HEK293 (cell line): ENCODE measurements around the gene PCDHB7.
A peak's percentile ranks its signal among the peaks of the same experiment; 100 is the strongest.

ENCODE experiments used
- CTCF ChIA-PET: fragments of 350-600 bp; formaldehyde crosslinking; extraction: SDS; loops from one replicate; lab custom pipeline; 2021; ENCODE audit warnings: antibody characterized with exemption; lab: Yijun Ruan, JAX
- POLR2A ChIA-PET: fragments of 300-600 bp; formaldehyde crosslinking; extraction: SDS; loops from one replicate; lab custom pipeline; 2020; ENCODE audit warnings: antibody characterized with exemption, inconsistent platforms; lab: Yijun Ruan, JAX
- H3K27ac ChIP-seq: fragments of 200-500 bp; sonication (Bioruptor generic); 2 replicates; pipeline ENCODE4 v1.5.1; 2014; ENCODE audit warnings: low read depth, low read length, control low read depth, inconsistent platforms; ENCODE audit errors: extremely low read depth
- H3K36me3 ChIP-seq, 2 experiments: fragments of 200-500 bp in 1 of 2; sonication (Bioruptor generic) in 1 of 2; 1 replicate in 1 of 2; 2 replicates in 1 of 2; pipeline ENCODE4 v1.5.1; 2014 to 2017; ENCODE audit warnings: inconsistent platforms in 2 of 2, low read length in 2 of 2; ENCODE audit not compliant: control insufficient read depth in 2 of 2, insufficient read depth in 1 of 2
- H3K4me1 ChIP-seq: fragments of 200-500 bp; sonication (Bioruptor generic); 2 replicates; pipeline ENCODE4 v1.5.1; 2014; ENCODE audit warnings: mild to moderate bottlenecking, low read length, inconsistent platforms; ENCODE audit not compliant: control insufficient read depth, insufficient read depth
- H3K4me3 ChIP-seq: 2 replicates; pipeline ENCODE4 v1.5.1; 2011; ENCODE audit warnings: low read depth, mild to moderate bottlenecking, control low read depth, low read length, moderate library complexity
- H3K9me3 ChIP-seq: fragments of 200-500 bp; sonication (Bioruptor generic); 2 replicates; pipeline ENCODE4 v1.5.1; 2014; ENCODE audit warnings: low read depth, low read length, inconsistent platforms; ENCODE audit not compliant: control insufficient read depth, insufficient read depth
- CTCF ChIP-seq: fragments of 450-650 bp; formaldehyde crosslinking; IDR thresholded peaks from 2 replicates; pipeline ENCODE4 v1.5.1; 2016; ENCODE audit warnings: missing biosample characterization, missing genetic modification characterization
- KLF16 ChIP-seq: fragments of 450-650 bp; formaldehyde crosslinking; IDR thresholded peaks from 2 replicates; pipeline ENCODE4 v1.5.1; 2017; ENCODE audit warnings: missing biosample characterization, missing genetic modification characterization
- MEIS1 ChIP-seq: sonication (generic); formaldehyde crosslinking; IDR thresholded peaks from 2 replicates; pipeline ENCODE4 v1.8.1; 2022; ENCODE audit warnings: missing genetic modification reagents, mild to moderate bottlenecking, borderline replicate concordance
- REST ChIP-seq: fragments of 450-650 bp; formaldehyde crosslinking; IDR thresholded peaks from 2 replicates; pipeline ENCODE4 v1.5.1; 2016; ENCODE audit warnings: missing biosample characterization, missing genetic modification characterization
- ZNF121 ChIP-seq: fragments of 450-650 bp; formaldehyde crosslinking; IDR thresholded peaks from 2 replicates; pipeline ENCODE4 v1.5.1; 2016; ENCODE audit warnings: missing biosample characterization, missing genetic modification characterization
- ZNF214 ChIP-seq: fragments of 450-650 bp; formaldehyde crosslinking; IDR thresholded peaks from 2 replicates; pipeline ENCODE4 v1.5.1; 2017; ENCODE audit warnings: missing biosample characterization, mild to moderate bottlenecking, missing genetic modification characterization, borderline replicate concordance
- ZNF248 ChIP-seq: fragments of 450-650 bp; formaldehyde crosslinking; IDR thresholded peaks from 2 replicates; pipeline ENCODE4 v1.5.1; 2017; ENCODE audit warnings: missing biosample characterization, missing genetic modification characterization
- ZNF335 ChIP-seq: fragments of 450-650 bp; formaldehyde crosslinking; conservative IDR thresholded peaks from 2 replicates; pipeline ENCODE4 v1.5.1; 2016; ENCODE audit warnings: missing biosample characterization, missing genetic modification characterization
- ZNF366 ChIP-seq: fragments of 450-650 bp; formaldehyde crosslinking; conservative IDR thresholded peaks from 2 replicates; pipeline ENCODE4 v1.5.1; 2016; ENCODE audit warnings: missing biosample characterization, missing genetic modification characterization
- ZNF404 ChIP-seq: fragments of 450-650 bp; formaldehyde crosslinking; IDR thresholded peaks from 2 replicates; pipeline ENCODE4 v1.5.1; 2017; ENCODE audit warnings: missing biosample characterization, missing genetic modification characterization
- ZNF426 ChIP-seq: fragments of 450-650 bp; formaldehyde crosslinking; IDR thresholded peaks from 2 replicates; pipeline ENCODE4 v1.5.1; 2017; ENCODE audit warnings: missing biosample characterization, missing genetic modification characterization, mild to moderate bottlenecking, inconsistent platforms, moderate library complexity
- ZNF48 ChIP-seq: fragments of 450-650 bp; formaldehyde crosslinking; IDR thresholded peaks from 2 replicates; pipeline ENCODE4 v1.5.1; 2016; ENCODE audit warnings: missing biosample characterization, missing genetic modification characterization
- ZNF548 ChIP-seq: fragments of 450-650 bp; formaldehyde crosslinking; IDR thresholded peaks from 2 replicates; pipeline ENCODE4 v1.5.1; 2016; ENCODE audit warnings: missing biosample characterization, missing genetic modification characterization
- ZNF600 ChIP-seq: fragments of 450-650 bp; formaldehyde crosslinking; IDR thresholded peaks from 2 replicates; pipeline ENCODE4 v1.5.1; 2016; ENCODE audit warnings: missing biosample characterization, missing genetic modification characterization
- ZNF623 ChIP-seq: fragments of 450-650 bp; formaldehyde crosslinking; IDR thresholded peaks from 2 replicates; pipeline ENCODE4 v1.5.1; 2016; ENCODE audit warnings: missing biosample characterization, missing genetic modification characterization
- ZNF654 ChIP-seq: fragments of 450-650 bp; formaldehyde crosslinking; IDR thresholded peaks from 2 replicates; pipeline ENCODE4 v1.5.1; 2016; ENCODE audit warnings: low read depth, missing biosample characterization, missing genetic modification characterization
- ZNF677 ChIP-seq: fragments of 450-650 bp; IDR thresholded peaks from 2 replicates; pipeline ENCODE4 v1.5.0; 2018; ENCODE audit warnings: missing biosample characterization, mild to moderate bottlenecking, missing genetic modification characterization, moderate library complexity
- ZNF76 ChIP-seq: fragments of 450-650 bp; formaldehyde crosslinking; IDR thresholded peaks from 2 replicates; pipeline ENCODE4; 2016; ENCODE audit warnings: low read depth, missing biosample characterization, missing genetic modification characterization, borderline replicate concordance
- ZNF768 ChIP-seq: fragments of 450-650 bp; formaldehyde crosslinking; IDR thresholded peaks from 2 replicates; pipeline ENCODE4 v1.5.1; 2018; ENCODE audit warnings: missing biosample characterization, mild to moderate bottlenecking, missing genetic modification characterization
- ZNF792 ChIP-seq: fragments of 450-650 bp; formaldehyde crosslinking; IDR thresholded peaks from 2 replicates; pipeline ENCODE4 v1.5.1; 2016; ENCODE audit warnings: missing biosample characterization, missing genetic modification characterization
- ZNF837 ChIP-seq: fragments of 450-650 bp; formaldehyde crosslinking; IDR thresholded peaks from 2 replicates; pipeline ENCODE4 v1.5.1; 2016; ENCODE audit warnings: missing biosample characterization, missing genetic modification characterization
- TF ChIP-seq, protein P1 (sequence below): fragments of 450-650 bp; formaldehyde crosslinking; IDR thresholded peaks from 2 replicates; pipeline ENCODE4 v1.5.1; 2017; ENCODE audit warnings: missing biosample characterization, missing genetic modification characterization

The PCDHB7 gene

GRCh38 chr5:141127305-141127704 is 45.1 kb upstream of the PCDHB7 start:
- TF ChIP-seq ZNF214 (tag by site-specific recombination) (no peak), ZNF404 (no peak), MEIS1 (no peak), ZNF768 (tag by site-specific recombination) (no peak), ZNF677 (tag by site-specific recombination) (no peak), ZNF600 (tag by site-specific recombination) (no peak), ZNF623 (tag by site-specific recombination) (no peak), ZNF548 (tag by site-specific recombination) (no peak), CTCF (tag by site-specific recombination) (no peak), ZNF48 (tag by site-specific recombination) (no peak), ZNF426 (tag by site-specific recombination) (no peak), ZNF335 (no peak), ZNF792 (tag by site-specific recombination) (no peak), ZNF121 (tag by site-specific recombination) (no peak), KLF16 (tag by site-specific recombination) (no peak)
- TF ChIP-seq, protein P1, sequence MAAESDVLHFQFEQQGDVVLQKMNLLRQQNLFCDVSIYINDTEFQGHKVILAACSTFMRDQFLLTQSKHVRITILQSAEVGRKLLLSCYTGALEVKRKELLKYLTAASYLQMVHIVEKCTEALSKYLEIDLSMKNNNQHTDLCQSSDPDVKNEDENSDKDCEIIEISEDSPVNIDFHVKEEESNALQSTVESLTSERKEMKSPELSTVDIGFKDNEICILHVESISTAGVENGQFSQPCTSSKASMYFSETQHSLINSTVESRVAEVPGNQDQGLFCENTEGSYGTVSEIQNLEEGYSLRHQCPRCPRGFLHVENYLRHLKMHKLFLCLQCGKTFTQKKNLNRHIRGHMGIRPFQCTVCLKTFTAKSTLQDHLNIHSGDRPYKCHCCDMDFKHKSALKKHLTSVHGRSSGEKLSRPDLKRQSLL (tag by site-specific recombination) = no peak
- Histone ChIP-seq H3K9me3 (no peaks in the 10 kb centered on the region), H3K4me3 (no peak overlapping the region), H3K36me3 (no peaks in the 10 kb centered on the region), H3K4me1 (no peaks in the 10 kb centered on the region), H3K27ac (no peak overlapping the region)
- ChIA-PET POLR2A (no interaction called here), CTCF (no interaction called here)

- Histone ChIP-seq H3K4me3 (no peak within 1 kb of the TSS), H3K9me3 (no peaks in the 10 kb centered on the region; the same call in 1 of the 2 replicates), H3K4me1 (no peaks in the 10 kb centered on the region), H3K27ac (no peak within 1 kb of the TSS), H3K36me3 (no peaks in the 10 kb centered on the region)
- ChIA-PET POLR2A (no interaction called here), CTCF (interaction anchor here (0.5 to 1.6 kb wide), 8 partner anchors 12 to 427 kb away, joined by 3 to 5 read pairs (median 3); partner anchors contain the start of gene PCDHB2)
- TF ChIP-seq ZNF654 (tag by site-specific recombination) (peak; percentile 21), ZNF76 (tag by site-specific recombination) (no peak)
Observed at GRCh38 chr5:141135030-141135717, 37.3 kb upstream of the PCDHB7 start, which contains the start of gene PCDHB5. Gene PCDHB5 (plus strand): TSS chr5:141135206. CDS start chr5:141135435, 229 bp downstream.

- POLR2A ChIA-PET = no interaction called here
- Histone ChIP-seq H3K4me1 (no peaks in the 10 kb centered on the region), H3K4me3 (no peak overlapping the region), H3K36me3 (no peaks in the 10 kb centered on the region), H3K27ac (no peak overlapping the region), H3K9me3 (no peaks in the 10 kb centered on the region; the same call in 1 of the 2 replicates)
- CTCF ChIA-PET = interaction anchor here (0.5 to 1.6 kb wide), 6 partner anchors 12 to 71 kb away, joined by 3 to 5 read pairs (median 4); partner anchors contain the start of gene PCDHB2
- TF ChIP-seq ZNF248 (tag by site-specific recombination) = no peak
- TF ChIP-seq REST = no peak
- TF ChIP-seq ZNF366 (tag by site-specific recombination) = no peak
- no peak for TF ChIP-seq ZNF837
Observed at GRCh38 chr5:141135718-141136266, 36.7 kb upstream of the PCDHB7 start.
